ENCODE measurements around the gene FGD5. TPM values are rescaled to one million over a fixed set of nuclear protein-coding genes. Genes with fewer than 3 reads are reported as not detected.
A peak's percentile ranks its signal among the peaks of the same experiment; 100 is the strongest.

Gene FGD5
- total RNA-seq, 2 donors from 2014 or later: 34.7 to 35.4 TPM

- intact Hi-C loops (cut with DNase I): no loop called here
- peak; percentile 64 for DNase-seq (ENCODE audit: low spot score)
Observed at GRCh38 chr3:14861446-14862302, 42.9 kb downstream of the FGD5 start.

- intact Hi-C loops (cut with DNase I): no loop called here
- DNase-seq (ENCODE audit: low spot score): peak; percentile 45
Observed at GRCh38 chr3:14862303-14862660, 43.5 kb downstream of the FGD5 start.

DNA sequence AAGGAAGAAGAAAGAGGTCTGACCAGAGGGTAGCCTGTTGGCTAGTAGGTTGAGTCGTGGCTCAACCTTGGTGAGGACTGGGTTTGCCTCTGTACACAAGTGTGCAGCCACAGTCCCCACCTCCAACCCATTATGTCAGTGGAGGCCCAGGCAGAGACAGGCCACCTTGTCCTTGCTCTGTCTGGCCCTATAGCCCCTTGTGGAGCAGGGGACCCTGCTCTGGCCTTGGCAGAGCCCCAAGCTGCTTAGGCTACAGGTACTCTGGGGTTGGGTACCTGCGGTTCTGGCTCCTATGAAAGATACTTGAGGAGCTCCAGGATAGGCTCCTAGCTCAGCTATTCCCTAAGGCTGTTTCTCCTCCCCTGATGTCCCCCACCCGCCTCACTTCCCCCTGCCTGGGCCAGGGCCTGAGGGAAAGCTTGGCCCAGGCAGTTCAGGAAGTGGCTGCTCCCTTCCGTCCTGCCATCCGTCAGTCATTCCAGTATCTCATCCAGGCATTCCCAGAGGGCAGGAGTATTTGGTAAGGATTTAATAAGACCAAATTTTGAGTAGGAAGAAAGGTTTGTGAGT, 44.0 kb downstream of the FGD5 start:
- intact Hi-C loops (cut with DNase I): no loop called here
- DNase-seq (ENCODE audit: low spot score): peak; percentile 67

GRCh38 chr3:14863333-14864100, 44.8 kb downstream of the FGD5 start:
- DNase-seq (ENCODE audit: low spot score): peak; percentile 56
- intact Hi-C loops (cut with DNase I): no loop called here

DNA sequence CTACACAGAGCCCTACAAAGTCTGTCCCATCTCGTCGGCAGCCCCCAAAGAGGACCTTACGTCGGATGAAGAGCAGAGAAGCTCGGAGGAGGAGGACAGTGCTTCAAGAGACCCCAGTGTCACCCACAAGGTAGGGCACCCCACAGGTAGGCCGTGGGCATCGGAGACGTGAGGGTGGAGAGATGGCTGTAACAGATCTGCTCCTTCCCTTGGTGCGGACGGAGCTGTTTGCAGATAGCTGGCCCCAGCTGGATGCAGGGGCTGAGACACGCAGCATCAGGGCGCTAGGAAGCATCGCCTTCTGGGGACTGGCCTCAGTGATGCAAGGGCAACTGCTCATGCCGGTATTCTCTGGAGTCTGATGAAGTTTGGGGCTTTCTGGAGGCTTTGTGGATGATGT, 45.4 kb downstream of the FGD5 start:
- DNase-seq (ENCODE audit: low spot score): peak; percentile 65
- intact Hi-C loops (cut with DNase I): no loop called here

GRCh38 chr3:14866627-14867026, 47.9 kb downstream of the FGD5 start:
- DNase-seq (ENCODE audit: low spot score): peak; percentile 22
- intact Hi-C loops (cut with DNase I): no loop called here

DNA sequence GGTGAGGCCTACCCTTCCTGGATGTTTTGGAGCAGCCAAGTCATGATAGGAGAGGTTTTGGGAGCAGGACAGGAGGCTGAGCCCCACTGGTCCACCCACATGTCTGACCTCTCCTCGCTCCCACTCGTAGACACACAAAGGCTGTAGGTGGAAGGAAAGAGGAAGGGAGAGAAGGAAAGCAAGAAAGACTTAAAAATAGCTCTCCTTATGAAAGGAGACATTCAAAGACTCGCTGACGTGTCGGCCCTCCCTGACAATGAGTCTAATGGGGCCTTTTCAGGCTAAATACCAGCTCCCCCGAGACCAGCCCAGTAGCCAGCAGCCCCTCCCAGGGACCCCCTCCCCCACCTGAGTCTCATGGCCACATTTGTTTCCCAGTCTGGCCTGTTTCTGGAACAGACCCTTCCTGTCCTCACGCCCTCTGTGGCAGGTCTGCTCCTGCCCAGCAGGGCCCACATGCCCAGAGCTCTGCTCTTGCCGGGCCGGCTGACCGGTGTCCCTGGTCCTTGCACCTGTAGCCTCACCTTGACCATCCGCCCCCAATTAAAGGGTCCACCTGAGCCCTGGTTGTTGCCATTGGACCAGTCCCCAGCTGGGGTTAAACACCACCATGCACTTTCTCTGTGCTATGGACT, 49.3 kb downstream of the FGD5 start:
- DNase-seq (ENCODE audit: low spot score): peak; percentile 58
- intact Hi-C loops (cut with DNase I): no loop called here

DNA sequence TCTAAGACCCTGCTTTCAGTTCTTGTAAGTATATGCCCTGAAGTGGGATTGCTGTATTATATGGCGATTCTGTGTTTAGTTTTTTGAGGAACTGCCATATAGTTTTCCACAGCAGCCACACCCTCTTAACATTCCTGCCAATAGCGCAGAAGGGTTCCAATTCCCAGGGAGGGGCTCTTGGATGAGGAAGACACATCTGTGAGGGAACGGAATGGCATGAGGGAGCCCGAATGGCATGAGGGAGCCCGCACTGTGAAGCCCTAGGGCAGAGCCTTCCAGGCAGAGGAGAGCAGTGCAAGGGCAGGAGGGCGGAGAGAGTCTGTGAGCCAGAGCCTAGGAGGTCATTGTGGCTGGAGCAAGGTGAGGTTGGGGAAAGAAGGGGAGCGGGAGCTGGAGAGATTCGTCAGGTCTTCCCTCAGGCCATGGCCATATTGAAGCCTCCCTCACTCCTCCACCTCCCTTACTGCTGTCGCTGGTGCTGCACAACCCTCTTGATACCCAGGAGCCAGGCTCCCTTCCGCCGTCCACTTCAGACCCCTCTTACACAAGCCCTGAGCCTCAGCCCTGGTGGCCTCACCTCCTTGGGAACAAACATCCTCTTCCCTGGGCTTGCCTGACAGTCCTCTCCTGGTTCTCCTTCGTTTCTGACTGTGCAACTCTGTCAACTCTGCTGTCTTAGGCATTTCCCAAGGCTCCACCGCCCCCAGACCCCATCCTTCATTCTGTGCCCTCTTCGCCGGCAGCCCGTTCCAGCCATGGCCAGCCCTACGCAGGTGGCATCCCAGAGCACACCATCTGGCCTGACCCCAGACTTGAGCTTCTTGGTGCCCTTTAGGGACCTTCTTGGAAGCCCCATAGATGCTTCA, 51.4 kb downstream of the FGD5 start:
- DNase-seq (ENCODE audit: low spot score): peak; percentile 66
- intact Hi-C loops (cut with DNase I): loop anchor here in 1 of 2 donors (10.0 kb wide), 1 partner anchor 595 kb away; no protein-coding TSS in a partner anchor

DNA sequence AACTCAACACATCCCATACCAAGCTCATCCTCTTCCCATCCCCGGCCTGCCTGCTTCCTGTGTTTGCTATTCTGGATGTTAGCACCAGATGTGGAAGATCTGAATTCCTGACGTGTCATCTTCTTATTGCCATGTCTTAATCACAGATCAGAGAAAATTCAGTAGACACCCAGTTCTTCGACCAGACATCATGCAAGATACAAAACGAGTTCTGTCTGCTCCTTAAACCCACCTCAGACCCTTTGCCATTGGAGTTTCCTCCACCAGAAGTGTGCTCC, 52.0 kb downstream of the FGD5 start:
- DNase-seq (ENCODE audit: low spot score): no peak
- intact Hi-C loops (cut with DNase I): loop anchor here in 1 of 2 donors (10.0 kb wide), 1 partner anchor 594 kb away; no protein-coding TSS in a partner anchor

- intact Hi-C loops (cut with DNase I): loop anchor here in 1 of 2 donors (10.0 kb wide), 1 partner anchor 593 kb away; no protein-coding TSS in a partner anchor
- DNase-seq (ENCODE audit: low spot score): peak; percentile 65
Observed at GRCh38 chr3:14871456-14872200, 52.9 kb downstream of the FGD5 start.

GRCh38 chr3:14872706-14873105, 53.9 kb downstream of the FGD5 start:
- intact Hi-C loops (cut with DNase I): loop anchor here in 1 of 2 donors (10.0 kb wide), 1 partner anchor 592 kb away; no protein-coding TSS in a partner anchor
- DNase-seq (ENCODE audit: low spot score): peak; percentile 11

GRCh38 chr3:14874784-14875183, 56.0 kb downstream of the FGD5 start:
- intact Hi-C loops (cut with DNase I): loop anchor here in 1 of 2 donors (10.0 kb wide), 1 partner anchor 590 kb away; no protein-coding TSS in a partner anchor
- peak; percentile 32 for DNase-seq (ENCODE audit: low spot score)

- DNase-seq (ENCODE audit: low spot score): peak; percentile 58
- intact Hi-C loops (cut with DNase I): loop anchor here in 1 of 2 donors (10.0 kb wide), 1 partner anchor 589 kb away; no protein-coding TSS in a partner anchor
Observed at GRCh38 chr3:14875411-14876175, 56.8 kb downstream of the FGD5 start.

DNA sequence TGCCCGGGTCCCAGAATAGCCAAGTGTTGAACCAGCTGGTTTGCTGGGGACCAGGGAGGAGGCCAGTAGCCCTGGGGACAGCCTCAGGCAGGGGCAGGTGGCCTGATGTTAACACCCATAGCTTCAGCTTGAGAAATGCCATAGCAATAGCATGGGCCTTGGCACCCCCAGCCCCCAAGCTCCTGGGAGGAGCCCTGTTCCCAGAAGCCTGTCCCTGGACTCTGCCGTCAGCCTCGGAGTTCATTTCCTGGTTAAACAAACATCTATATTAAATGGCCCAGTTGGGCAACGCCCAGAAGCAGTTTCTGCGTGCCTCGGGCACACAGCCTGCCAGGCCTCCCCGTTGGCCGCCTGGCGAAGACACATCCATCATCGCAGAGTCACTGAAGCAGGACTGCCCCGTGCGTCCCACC, 58.2 kb downstream of the FGD5 start:
- intact Hi-C loops (cut with DNase I): loop anchor here in 1 of 2 donors (10.0 kb wide), 1 partner anchor 588 kb away; no protein-coding TSS in a partner anchor
- DNase-seq (ENCODE audit: low spot score): peak; percentile 93

DNA sequence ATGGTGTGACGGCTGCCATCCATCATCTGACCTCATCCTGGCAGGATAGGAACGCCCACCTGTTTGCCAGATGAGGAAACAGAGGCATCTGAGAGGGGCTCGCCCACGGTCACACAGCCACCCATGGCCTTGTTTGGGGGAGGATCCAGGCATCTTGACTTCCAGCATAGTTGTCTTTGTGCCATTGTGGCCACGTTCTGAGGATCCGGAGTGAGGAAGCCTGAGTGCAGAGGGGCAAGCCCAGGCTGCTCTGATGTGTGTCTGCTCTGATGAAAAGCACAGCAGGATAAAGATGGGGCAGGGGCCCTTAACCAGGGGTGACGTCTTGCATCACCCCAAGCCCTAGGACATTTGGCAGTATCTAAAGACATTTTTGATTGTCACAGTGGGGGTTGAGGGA, 58.7 kb downstream of the FGD5 start:
- intact Hi-C loops (cut with DNase I): loop anchor here in 1 of 2 donors (10.0 kb wide), 1 partner anchor 587 kb away; no protein-coding TSS in a partner anchor
- DNase-seq (ENCODE audit: low spot score): peak; percentile 49

- intact Hi-C loops (cut with DNase I): loop anchor here in 1 of 2 donors (10.0 kb wide), 1 partner anchor 585 kb away; no protein-coding TSS in a partner anchor
- DNase-seq (ENCODE audit: low spot score): peak; percentile 56
Observed at GRCh38 chr3:14879211-14879874, 60.6 kb downstream of the FGD5 start.
